ENCODE measurements around the gene IFIH1. TPM values are rescaled to one million over a fixed set of nuclear protein-coding genes. Genes with fewer than 3 reads are reported as not detected.

The IFIH1 gene
- total and polyA plus RNA-seq, 12 donors: 3.5 to 22.1 (median 6.1) TPM

GRCh38 chr2:162233197-162233596 is 85.3 kb downstream of the IFIH1 start:
- DNase-seq (no peak), ATAC-seq (no peak)
- Histone ChIP-seq H3K4me1 (peaks cover 0 to 8% (median 0%) of the 10 kb centered on the region in 9 donors), H3K9me3 (peaks cover 0 to 3% (median 0%) of the 10 kb centered on the region in 11 donors), H3K27ac (no peak overlapping the region), H3K36me3 (no peaks in the 10 kb centered on the region), H3K4me3 (no peak overlapping the region), H3K27me3 (no peaks in the 10 kb centered on the region)
- intact Hi-C loops (cut with DNase I): no loop called here
- TF ChIP-seq CTCF (IDR thresholded peaks at IDR 0.05): no peak
- WGBS, 2 donors: 58 to 66% methylated on average over 1 of the region's 1 CpG

GRCh38 chr2:162232671-162233070 is 85.8 kb downstream of the IFIH1 start:
- no peak overlapping the region for H3K27ac ChIP-seq
- no peaks in the 10 kb centered on the region for H3K36me3 ChIP-seq
- TF ChIP-seq CTCF (IDR thresholded peaks at IDR 0.05): no peak
- no peak overlapping the region for H3K4me3 ChIP-seq
- DNase-seq (no peak), ATAC-seq (no peak)
- intact Hi-C loops (cut with DNase I): no loop called here
- H3K9me3 ChIP-seq: peaks cover 0 to 3% (median 0%) of the 10 kb centered on the region in 11 donors
- 70 to 77% methylated on average over 2 of the region's 2 CpGs for WGBS, 2 donors
- no peaks in the 10 kb centered on the region for H3K27me3 ChIP-seq
- H3K4me1 ChIP-seq: peaks cover 0 to 8% (median 0%) of the 10 kb centered on the region in 9 donors

GRCh38 chr2:162232027-162232426 is 86.5 kb downstream of the IFIH1 start:
- H3K4me3 ChIP-seq: no peak overlapping the region
- H3K27ac ChIP-seq: no peak overlapping the region
- H3K9me3 ChIP-seq: peaks cover 0 to 3% (median 0%) of the 10 kb centered on the region in 11 donors
- peaks cover 0 to 8% (median 0%) of the 10 kb centered on the region in 9 donors for H3K4me1 ChIP-seq
- no peaks in the 10 kb centered on the region for H3K36me3 ChIP-seq
- no peaks in the 10 kb centered on the region for H3K27me3 ChIP-seq
- intact Hi-C loops (cut with DNase I): no loop called here
- 51 to 58% methylated on average over 2 of the region's 2 CpGs for WGBS, 2 donors
- DNase-seq (no peak), ATAC-seq (no peak)
- TF ChIP-seq CTCF (IDR thresholded peaks at IDR 0.05): no peak

- no peak overlapping the region for H3K27ac ChIP-seq
- no peaks in the 10 kb centered on the region for H3K36me3 ChIP-seq
- intact Hi-C loops (cut with DNase I): no loop called here
- no peak for ATAC-seq
- H3K4me3 ChIP-seq: no peak overlapping the region
- WGBS, 2 donors: 39 to 97% methylated on average over 1 of the region's 1 CpG
- DNase-seq: no peak
- no peak for TF ChIP-seq CTCF (IDR thresholded peaks at IDR 0.05)
- H3K27me3 ChIP-seq: no peaks in the 10 kb centered on the region
- peaks cover 0 to 3% (median 0%) of the 10 kb centered on the region in 11 donors for H3K9me3 ChIP-seq
- peaks cover 0 to 8% (median 0%) of the 10 kb centered on the region in 9 donors for H3K4me1 ChIP-seq
Measured at GRCh38 chr2:162230761-162231160, 87.7 kb downstream of the IFIH1 start.

Data from heart right ventricle (tissue), 16 donors.